ENCODE measurements around the gene SLC9A6.
"Not testable (repeated sequence)": the region's sequence is repeated elsewhere in the genome, so short reads cannot be mapped to it uniquely, and the experiment has no call there.

Gene SLC9A6

DNA sequence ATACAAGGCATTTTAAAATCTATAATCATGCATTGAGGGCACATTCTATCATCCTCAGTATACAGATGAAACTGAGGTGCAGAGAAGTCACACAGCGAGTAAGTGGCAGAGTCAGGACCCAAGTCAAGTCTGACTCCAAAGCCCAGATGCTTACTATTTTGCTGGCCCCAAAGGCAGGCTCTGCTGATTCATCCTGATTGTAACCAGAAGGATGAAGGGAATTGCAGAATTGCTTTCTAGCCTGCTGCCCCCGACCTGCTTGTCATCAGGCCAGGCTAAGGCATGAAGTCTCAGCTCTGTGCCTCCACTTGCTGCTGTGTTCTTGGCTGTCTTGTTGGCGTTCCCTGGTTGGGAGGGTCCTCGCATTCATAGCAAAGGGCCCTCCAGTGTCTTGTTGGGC lies 62.7 kb downstream of the SLC9A6 start:
- TF ChIP-seq, protein P1, sequence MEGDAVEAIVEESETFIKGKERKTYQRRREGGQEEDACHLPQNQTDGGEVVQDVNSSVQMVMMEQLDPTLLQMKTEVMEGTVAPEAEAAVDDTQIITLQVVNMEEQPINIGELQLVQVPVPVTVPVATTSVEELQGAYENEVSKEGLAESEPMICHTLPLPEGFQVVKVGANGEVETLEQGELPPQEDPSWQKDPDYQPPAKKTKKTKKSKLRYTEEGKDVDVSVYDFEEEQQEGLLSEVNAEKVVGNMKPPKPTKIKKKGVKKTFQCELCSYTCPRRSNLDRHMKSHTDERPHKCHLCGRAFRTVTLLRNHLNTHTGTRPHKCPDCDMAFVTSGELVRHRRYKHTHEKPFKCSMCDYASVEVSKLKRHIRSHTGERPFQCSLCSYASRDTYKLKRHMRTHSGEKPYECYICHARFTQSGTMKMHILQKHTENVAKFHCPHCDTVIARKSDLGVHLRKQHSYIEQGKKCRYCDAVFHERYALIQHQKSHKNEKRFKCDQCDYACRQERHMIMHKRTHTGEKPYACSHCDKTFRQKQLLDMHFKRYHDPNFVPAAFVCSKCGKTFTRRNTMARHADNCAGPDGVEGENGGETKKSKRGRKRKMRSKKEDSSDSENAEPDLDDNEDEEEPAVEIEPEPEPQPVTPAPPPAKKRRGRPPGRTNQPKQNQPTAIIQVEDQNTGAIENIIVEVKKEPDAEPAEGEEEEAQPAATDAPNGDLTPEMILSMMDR (IDR thresholded peaks at IDR 0.05; ENCODE audit: borderline replicate concordance, insufficient read depth, low read depth, low read length) = no peak
- H3K4me3 ChIP-seq (ENCODE audit: low read depth, low read length) = no peak overlapping the region

DNA sequence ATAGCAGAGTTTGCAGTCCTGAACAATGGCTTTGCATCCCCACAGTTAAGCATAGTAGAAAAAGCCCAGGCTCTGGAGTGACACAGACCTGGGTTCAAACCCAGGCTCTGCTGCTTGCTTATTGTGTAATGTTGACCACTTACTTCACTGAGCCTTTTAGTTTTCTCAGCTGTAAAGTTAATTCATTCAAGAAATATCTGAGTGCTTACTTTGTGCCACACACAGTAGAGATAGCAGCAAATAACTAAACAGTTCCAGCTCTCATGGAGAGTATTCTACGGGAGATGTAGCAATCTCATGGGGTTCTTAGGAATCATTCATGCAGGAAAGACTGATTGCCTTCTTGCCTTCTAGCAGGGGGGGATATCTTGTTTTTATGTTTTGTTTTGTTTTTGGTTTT lies 63.2 kb downstream of the SLC9A6 start:
- TF ChIP-seq, protein P1 (IDR thresholded peaks at IDR 0.05; ENCODE audit: borderline replicate concordance, insufficient read depth, low read depth, low read length) = no peak
- H3K4me3 ChIP-seq (ENCODE audit: low read depth, low read length) = no peak overlapping the region

DNA sequence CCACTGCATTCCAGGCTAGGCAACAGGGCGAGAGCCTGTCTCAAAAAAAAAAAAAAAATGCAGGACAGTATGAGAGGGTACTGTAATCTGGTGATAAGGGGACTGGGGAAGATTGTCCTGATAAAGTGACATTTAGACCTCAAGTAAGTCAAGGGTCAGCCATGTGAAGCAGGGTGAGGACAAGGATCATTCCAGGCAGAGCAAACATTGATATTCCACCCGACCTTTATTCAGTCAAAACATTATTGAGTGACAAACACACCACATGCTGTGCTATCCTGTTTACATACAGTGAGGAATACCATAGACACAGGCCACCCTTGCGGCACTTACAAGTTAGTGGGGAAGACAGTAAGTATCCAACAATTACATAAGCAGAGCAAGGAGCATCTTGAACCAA lies 64.4 kb downstream of the SLC9A6 start:
- no peak overlapping the region for H3K4me3 ChIP-seq (ENCODE audit: low read depth, low read length)
- TF ChIP-seq, protein P1 (IDR thresholded peaks at IDR 0.05; ENCODE audit: borderline replicate concordance, insufficient read depth, low read depth, low read length) = no peak

DNA sequence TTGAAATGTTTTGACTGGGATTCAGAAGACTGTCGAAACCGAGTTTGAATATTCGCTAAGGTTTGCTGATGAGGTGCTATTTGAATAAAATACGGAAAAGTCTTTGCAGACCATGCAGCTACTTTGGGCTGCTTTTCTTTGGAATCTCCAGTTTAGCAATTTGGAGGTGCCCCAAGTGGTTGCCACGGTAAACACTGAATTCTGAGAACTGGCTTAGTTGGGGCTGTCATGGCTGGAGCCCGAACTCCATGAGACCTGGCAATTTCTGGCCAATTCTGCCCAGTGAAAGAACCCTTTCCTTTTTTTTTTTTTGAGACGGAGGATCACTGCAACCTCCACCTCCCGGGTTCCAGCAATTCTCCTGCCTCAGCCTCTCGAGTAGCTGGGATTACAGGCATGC lies 65.6 kb downstream of the SLC9A6 start:
- H3K4me3 ChIP-seq (ENCODE audit: low read depth, low read length) = not testable (repeated sequence)

DNA sequence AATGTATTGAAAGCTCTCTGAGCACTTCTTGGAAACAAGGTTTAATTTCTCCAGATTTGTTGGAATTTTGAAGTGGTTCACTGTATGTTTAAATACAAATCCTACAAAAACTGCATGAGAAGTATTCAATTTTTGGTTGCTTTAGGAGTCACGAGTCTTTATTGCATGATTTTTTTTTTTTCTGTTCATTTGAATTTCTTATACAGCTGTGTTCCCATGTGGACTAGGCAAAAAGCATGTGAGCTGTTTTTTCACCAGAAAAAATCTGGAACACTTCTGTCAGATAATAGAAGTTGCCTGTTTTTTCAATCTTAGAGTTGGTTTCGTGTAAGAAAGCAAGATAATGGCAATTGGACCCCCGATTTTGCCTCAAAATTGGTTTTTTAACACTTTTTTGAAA lies 66.4 kb downstream of the SLC9A6 start:
- H3K4me3 ChIP-seq (ENCODE audit: low read depth, low read length) = no peak overlapping the region
- TF ChIP-seq, protein P1 (IDR thresholded peaks at IDR 0.05; ENCODE audit: borderline replicate concordance, insufficient read depth, low read depth, low read length) = no peak

DNA sequence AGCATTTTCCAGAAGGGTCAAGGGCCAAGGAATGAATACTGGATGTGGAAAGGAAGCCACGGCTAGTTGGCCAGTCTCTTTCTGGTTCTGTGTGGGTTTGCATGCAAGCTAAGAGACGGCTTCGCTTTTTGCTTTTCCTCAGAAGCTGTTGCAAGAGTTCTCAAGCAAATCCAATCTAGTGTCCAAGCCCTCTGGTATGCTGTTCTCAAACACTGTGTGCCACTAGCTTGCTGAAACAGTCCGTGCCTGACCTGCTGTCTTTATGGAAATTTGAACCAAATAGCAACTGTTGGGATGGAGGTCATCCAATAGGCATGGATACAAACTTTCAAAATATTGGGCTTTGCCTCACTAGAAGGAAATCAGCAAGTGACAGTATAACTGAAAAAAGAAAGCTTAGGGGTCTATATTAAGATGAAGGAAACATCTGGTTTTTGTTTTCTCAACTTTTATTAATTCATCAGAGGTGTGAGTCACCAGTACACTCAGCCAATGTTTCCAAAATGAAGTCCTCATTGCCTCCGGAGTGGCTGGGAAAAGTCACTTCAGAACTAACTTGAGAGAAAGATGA lies 70.5 kb downstream of the SLC9A6 start:
- TF ChIP-seq, protein P1 (IDR thresholded peaks at IDR 0.05; ENCODE audit: borderline replicate concordance, insufficient read depth, low read depth, low read length) = no peak
- H3K4me3 ChIP-seq (ENCODE audit: low read depth, low read length) = no peak overlapping the region

DNA sequence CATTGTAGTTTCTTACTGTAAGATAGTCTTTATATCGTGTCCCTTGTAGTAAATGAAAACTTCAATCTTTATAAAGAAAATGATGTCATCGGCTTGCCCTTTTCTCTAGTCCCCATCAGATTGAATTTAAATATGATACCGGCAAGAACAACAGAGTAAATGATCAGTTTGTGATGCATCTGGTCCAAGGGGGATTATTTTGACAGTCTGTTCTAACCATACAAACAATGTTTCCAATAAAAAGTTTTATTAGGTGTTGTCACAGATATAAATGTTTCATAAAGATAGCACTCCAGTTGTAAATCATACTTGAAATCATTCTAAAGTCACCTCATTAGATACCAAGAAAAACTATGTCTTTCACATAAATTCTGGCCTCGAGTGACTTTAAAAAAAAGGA lies 72.3 kb downstream of the SLC9A6 start:
- no peak overlapping the region for H3K4me3 ChIP-seq (ENCODE audit: low read depth, low read length)
- TF ChIP-seq, protein P1 (IDR thresholded peaks at IDR 0.05; ENCODE audit: borderline replicate concordance, insufficient read depth, low read depth, low read length) = no peak

DNA sequence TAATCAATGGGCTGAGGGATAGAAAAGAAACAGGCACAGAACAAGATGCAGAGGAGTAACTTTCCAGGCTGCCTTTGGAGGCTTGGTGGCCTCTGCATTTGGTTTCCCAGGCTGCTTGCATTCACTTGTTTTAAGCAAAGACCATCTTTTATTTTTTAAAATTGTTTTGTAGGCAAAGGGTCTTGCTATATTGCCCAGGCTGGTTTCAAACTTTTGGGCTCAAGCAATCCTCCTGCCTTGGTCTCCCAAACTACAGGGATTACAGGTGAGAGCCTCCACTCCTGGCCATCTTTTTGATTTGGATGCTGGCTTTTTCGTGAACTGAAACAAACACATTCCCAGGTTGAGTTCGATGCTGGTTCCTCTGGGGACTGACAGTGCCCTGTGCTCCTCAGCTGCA lies 74.1 kb downstream of the SLC9A6 start:
- TF ChIP-seq, protein P1 (IDR thresholded peaks at IDR 0.05; ENCODE audit: borderline replicate concordance, insufficient read depth, low read depth, low read length) = no peak
- no peak overlapping the region for H3K4me3 ChIP-seq (ENCODE audit: low read depth, low read length)

Data from GM12875 (cell line).